Immature natural killer cell (primary cell): ENCODE measurements around the gene TUBA1A. TPM values are rescaled to one million over a fixed set of nuclear protein-coding genes. Genes with fewer than 3 reads are reported as not detected.
"Not testable (repeated sequence)": the region's sequence is repeated elsewhere in the genome, so short reads cannot be mapped to it uniquely, and the experiment has no call there.

Experiments
- DNase-seq, 3 donors: peaks; one replicate each; pipeline ENCODE4 v3.0.0; 2022; ENCODE audit warnings: mixed read lengths in 1 of 3
- H3K27ac Mint-ChIP-seq, 6 donors: one replicate each; pipeline ENCODE4 v1.8.0; 2020; ENCODE audit warnings: mixed read lengths in 6 of 6, mild to moderate bottlenecking in 5 of 6, inconsistent platforms in 4 of 6, moderate library complexity in 3 of 6
- H3K27me3 Mint-ChIP-seq, 3 donors: one replicate each; pipeline ENCODE4 v1.8.0; 2020 to 2021; ENCODE audit warnings: low read depth in 3 of 3, mild to moderate bottlenecking in 3 of 3, mixed read lengths in 3 of 3, moderate library complexity in 3 of 3, inconsistent platforms in 1 of 3
- H3K36me3 Mint-ChIP-seq, 3 donors: one replicate each; pipeline ENCODE4 v1.8.0; 2020; ENCODE audit warnings: mixed read lengths in 3 of 3, inconsistent platforms in 2 of 3, mild to moderate bottlenecking in 2 of 3
- H3K4me1 Mint-ChIP-seq, 2 donors: one replicate each; pipeline ENCODE4 v1.8.0; 2020; ENCODE audit warnings: inconsistent platforms in 2 of 2, mild to moderate bottlenecking in 2 of 2, mixed read lengths in 2 of 2, moderate library complexity in 1 of 2
- H3K4me3 Mint-ChIP-seq, 5 donors: one replicate each; pipeline ENCODE4 v1.8.0; 2020; ENCODE audit warnings: mild to moderate bottlenecking in 5 of 5, mixed read lengths in 5 of 5, inconsistent platforms in 3 of 5, moderate library complexity in 3 of 5
- H3K9me3 Mint-ChIP-seq, 6 donors: one replicate each; pipeline ENCODE4 v1.8.0; 2020; ENCODE audit warnings: mild to moderate bottlenecking in 6 of 6, mixed read lengths in 6 of 6, inconsistent platforms in 4 of 6, moderate library complexity in 3 of 6
- polyA plus RNA-seq, 3 donors: library from polyadenylated mRNA; unstranded; fragments of 300-500 nt; fragmentation: Illumina TruSeq; gene quantifications; one replicate each; pipeline ENCODE4 v1.2.3, GENCODE V29; 2021

TUBA1A gene
- polyA plus RNA-seq, 3 donors from 2014 or later, result 157 to 209 (median 206) TPM

- no peak for DNase-seq
- Mint-ChIP-seq H3K9me3 (no peaks in the 10 kb centered on the region), H3K27me3 (peaks cover 0 to 2% (median 0%) of the 10 kb centered on the region in 3 donors), H3K27ac (no peak overlapping the region), H3K36me3 (no peaks in the 10 kb centered on the region), H3K4me3 (no peak overlapping the region), H3K4me1 (no peaks in the 10 kb centered on the region)
Observed at GRCh38 chr12:49161092-49161795, 27.6 kb downstream of the TUBA1A start.

GRCh38 chr12:49160399-49160798, 28.5 kb downstream of the TUBA1A start:
- Mint-ChIP-seq H3K27me3 (peaks cover 0 to 2% (median 0%) of the 10 kb centered on the region in 3 donors), H3K4me3 (no peak overlapping the region), H3K36me3 (no peaks in the 10 kb centered on the region), H3K27ac (no peak overlapping the region), H3K4me1 (no peaks in the 10 kb centered on the region), H3K9me3 (no peaks in the 10 kb centered on the region)
- no peak for DNase-seq

- H3K36me3 Mint-ChIP-seq, result no peaks in the 10 kb centered on the region
- H3K4me1 Mint-ChIP-seq, result peaks cover 0 to 3% of the 10 kb centered on the region in 2 donors
- H3K9me3 Mint-ChIP-seq, result no peaks in the 10 kb centered on the region
- peaks cover 0 to 2% (median 0%) of the 10 kb centered on the region in 3 donors for H3K27me3 Mint-ChIP-seq
- no peak overlapping the region for H3K4me3 Mint-ChIP-seq
- DNase-seq, result no peak
- no peak overlapping the region for H3K27ac Mint-ChIP-seq
Observed at GRCh38 chr12:49154221-49154620, 34.7 kb downstream of the TUBA1A start.

GRCh38 chr12:49147384-49147783, 41.5 kb downstream of the TUBA1A start:
- Mint-ChIP-seq H3K36me3 (no peaks in the 10 kb centered on the region), H3K27me3 (no peaks in the 10 kb centered on the region), H3K9me3 (no peaks in the 10 kb centered on the region), H3K4me3 (no peak overlapping the region), H3K27ac (no peak overlapping the region), H3K4me1 (peaks cover 0 to 3% of the 10 kb centered on the region in 2 donors)
- DNase-seq, result no peak

GRCh38 chr12:49146406-49146805, 42.5 kb downstream of the TUBA1A start:
- no peak for DNase-seq
- Mint-ChIP-seq H3K27ac (no peak overlapping the region), H3K4me1 (peaks cover 0 to 3% of the 10 kb centered on the region in 2 donors), H3K9me3 (no peaks in the 10 kb centered on the region), H3K36me3 (peaks cover 0 to under 1% (median 0%) of the 10 kb centered on the region in 3 donors), H3K4me3 (no peak overlapping the region), H3K27me3 (no peaks in the 10 kb centered on the region)

- no peaks in the 10 kb centered on the region for H3K27me3 Mint-ChIP-seq
- no peak for DNase-seq
- H3K36me3 Mint-ChIP-seq, result peaks cover 0 to 4% (median 0%) of the 10 kb centered on the region in 3 donors
- H3K27ac Mint-ChIP-seq, result no peak overlapping the region
- no peaks in the 10 kb centered on the region for H3K9me3 Mint-ChIP-seq
- no peak overlapping the region for H3K4me3 Mint-ChIP-seq
- no peaks in the 10 kb centered on the region for H3K4me1 Mint-ChIP-seq
Observed at GRCh38 chr12:49144384-49144783, 44.5 kb downstream of the TUBA1A start.

- peaks cover 0 to 4% (median 0%) of the 10 kb centered on the region in 3 donors for H3K36me3 Mint-ChIP-seq
Observed at GRCh38 chr12:49138999-49139398, 49.9 kb downstream of the TUBA1A start.

GRCh38 chr12:49138587-49138986, 50.3 kb downstream of the TUBA1A start:
- Mint-ChIP-seq H3K4me3 (no peak overlapping the region), H3K27ac (no peak overlapping the region), H3K9me3 (no peaks in the 10 kb centered on the region), H3K36me3 (peaks cover 0 to 4% (median 0%) of the 10 kb centered on the region in 3 donors), H3K27me3 (no peaks in the 10 kb centered on the region), H3K4me1 (no peaks in the 10 kb centered on the region)
- DNase-seq, result no peak

More at GRCh38 chr12:49138999-49139398, 49.9 kb downstream of the TUBA1A start:
- Mint-ChIP-seq H3K4me1 (no peaks in the 10 kb centered on the region), H3K4me3 (no peak overlapping the region), H3K9me3 (no peaks in the 10 kb centered on the region), H3K27me3 (no peaks in the 10 kb centered on the region), H3K27ac (no peak overlapping the region)
- no peak for DNase-seq

- peaks cover 0 to 4% (median 0%) of the 10 kb centered on the region in 3 donors for H3K36me3 Mint-ChIP-seq
- H3K27ac Mint-ChIP-seq, result no peak overlapping the region
- DNase-seq, result no peak
- no peaks in the 10 kb centered on the region for H3K27me3 Mint-ChIP-seq
- H3K4me1 Mint-ChIP-seq, result peaks cover 0 to 2% of the 10 kb centered on the region in 2 donors
- H3K4me3 Mint-ChIP-seq, result no peak overlapping the region
- no peaks in the 10 kb centered on the region for H3K9me3 Mint-ChIP-seq
Observed at GRCh38 chr12:49137476-49137875, 51.4 kb downstream of the TUBA1A start.

GRCh38 chr12:49136997-49137396, 51.9 kb downstream of the TUBA1A start:
- not testable (repeated sequence) for H3K36me3 Mint-ChIP-seq, H3K4me1 Mint-ChIP-seq, H3K27ac Mint-ChIP-seq, H3K4me3 Mint-ChIP-seq, H3K27me3 Mint-ChIP-seq, DNase-seq, H3K9me3 Mint-ChIP-seq

Other genes with a start within 250 kb of the TUBA1A start
- gene ARF3, start 231.6 kb downstream of the TUBA1A start, polyA plus RNA-seq, result 10 to 100 TPM; 31.2 to 40.7 (median 37.2) TPM
- gene WNT10B, start 217.3 kb downstream of the TUBA1A start, polyA plus RNA-seq, result under 1 TPM in 2 of 3 donors, not detected in 1; 0.45 to 0.68 TPM
- 1 to 10 TPM in 1 of 3 donors, under 1 TPM in 1, not detected in 1; 0.86 to 1.2 TPM for gene WNT1, start 210.8 kb downstream of the TUBA1A start, polyA plus RNA-seq
- gene DDN, start 189.7 kb downstream of the TUBA1A start, polyA plus RNA-seq, result not detected
- 10 to 100 TPM; 58.5 to 75.3 (median 69.1) TPM for gene PRKAG1, start 170.3 kb downstream of the TUBA1A start, polyA plus RNA-seq
- 10 to 100 TPM in 1 of 3 donors, 1 to 10 TPM in 2; 1.1 to 29.6 (median 3.8) TPM for gene KMT2D, start 128.3 kb downstream of the TUBA1A start, polyA plus RNA-seq
- gene RHEBL1, start 119.1 kb downstream of the TUBA1A start, polyA plus RNA-seq, result 10 to 100 TPM; 11.0 to 22.5 (median 16.5) TPM
- not detected for gene DHH, start 94.3 kb downstream of the TUBA1A start, polyA plus RNA-seq
- gene LMBR1L, start 78.2 kb downstream of the TUBA1A start, polyA plus RNA-seq, result 10 to 100 TPM; 15.9 to 46.0 (median 39.6) TPM
- gene TUBA1B, start 57.7 kb downstream of the TUBA1A start, polyA plus RNA-seq, result 100 to 1,000 TPM; 477 to 869 (median 576) TPM
- gene TUBA1C, start 76.0 kb upstream of the TUBA1A start, polyA plus RNA-seq, result 10 to 100 TPM; 27.8 to 45.8 (median 42.1) TPM
- gene PRPH, start 106.1 kb upstream of the TUBA1A start, polyA plus RNA-seq, result not detected
- 1 to 10 TPM; 1.9 to 4.1 (median 2.6) TPM for gene TROAP, start 134.2 kb upstream of the TUBA1A start, polyA plus RNA-seq
- gene C1QL4, start 148.1 kb upstream of the TUBA1A start, polyA plus RNA-seq, result not detected
- not detected for gene DNAJC22, start 157.8 kb upstream of the TUBA1A start, polyA plus RNA-seq
- gene SPATS2, start 178.4 kb upstream of the TUBA1A start, polyA plus RNA-seq, result 10 to 100 TPM in 1 of 3 donors, 1 to 10 TPM in 1, not detected in 1; 3.1 to 10.8 TPM